ENCODE results near the gene ZSCAN31.

- no peak for TF ChIP-seq CTCF (conservative IDR thresholded peaks at IDR 0.05; ENCODE audit: low read depth, low read length)
- no peak for TF ChIP-seq EZH2 (IDR thresholded peaks at IDR 0.05; ENCODE audit: borderline replicate concordance, low read depth, low read length, poor library complexity, severe bottlenecking)
Observed at GRCh38 chr6:28380381-28380780, 44.4 kb upstream of the ZSCAN31 start.

Data from A673 (cell line).